Neuronal stem cell (in vitro differentiated cells): ENCODE data around the gene TIMM23.
"Not testable (repeated sequence)": the region's sequence is repeated elsewhere in the genome, so short reads cannot be mapped to it uniquely, and the experiment has no call there.

ENCODE experiments used
- DNase-seq: peaks from one replicate; pipeline ENCODE4 v3.0.0-alpha.2; 2013; ENCODE audit warnings: low spot score
- H2AFZ ChIP-seq: one replicate; pipeline ENCODE4 v1.6.1; 2013; ENCODE audit warnings: mild to moderate bottlenecking, low read length, inconsistent platforms
- H2AK5ac ChIP-seq: 2 replicates; pipeline ENCODE4 v1.6.1; 2013; ENCODE audit warnings: low read depth, mild to moderate bottlenecking, inconsistent platforms, low read length, moderate library complexity, mixed read lengths
- H2BK120ac ChIP-seq: 2 replicates; pipeline ENCODE4 v1.6.1; 2013; ENCODE audit warnings: low read depth, mild to moderate bottlenecking, inconsistent platforms, low read length, moderate library complexity, mixed read lengths
- H2BK12ac ChIP-seq: one replicate; pipeline ENCODE4 v1.6.1; 2013; ENCODE audit warnings: low read length, inconsistent platforms
- H2BK15ac ChIP-seq: 2 replicates; pipeline ENCODE4 v1.6.1; 2013; ENCODE audit warnings: mild to moderate bottlenecking, low read length, inconsistent platforms, mixed read lengths
- H2BK5ac ChIP-seq: one replicate; pipeline ENCODE4 v1.6.1; 2013; ENCODE audit warnings: inconsistent platforms, mild to moderate bottlenecking, low read length, moderate library complexity
- H3K14ac ChIP-seq: one replicate; pipeline ENCODE4 v1.6.1; 2013; ENCODE audit warnings: low read length, inconsistent platforms
- H3K18ac ChIP-seq: 2 replicates; pipeline ENCODE4 v1.6.1; 2013; ENCODE audit warnings: low read length, inconsistent platforms
- H3K23ac ChIP-seq: 2 replicates; pipeline ENCODE4 v1.6.1; 2013; ENCODE audit warnings: low read depth, mild to moderate bottlenecking, mixed read lengths, low read length, inconsistent platforms; ENCODE audit not compliant: poor library complexity
- H3K27ac ChIP-seq: replicated peaks from 3 replicates; pipeline ENCODE4 v1.5.1; 2013; ENCODE audit warnings: low read length, inconsistent platforms
- H3K27me3 ChIP-seq, 3 experiments: 2 replicates each; pipeline ENCODE4 v1.6.1; 2013; ENCODE audit warnings: low read length in 3 of 3, mild to moderate bottlenecking in 2 of 3, inconsistent platforms in 1 of 3, low read depth in 1 of 3, mixed read lengths in 1 of 3, moderate library complexity in 1 of 3; ENCODE audit not compliant: control insufficient read depth in 3 of 3, insufficient read depth in 3 of 3
- H3K36me3 ChIP-seq, 2 donors: replicated peaks in 1 of 2; 2 replicates each; pipeline ENCODE4 v1.6.1; 2013; ENCODE audit warnings: low read length in 2 of 2; ENCODE audit not compliant: control insufficient read depth in 2 of 2, insufficient read depth in 2 of 2
- H3K4ac ChIP-seq: 2 replicates; pipeline ENCODE4 v1.6.1; 2013; ENCODE audit warnings: inconsistent platforms, mild to moderate bottlenecking, low read length, moderate library complexity
- H3K4me1 ChIP-seq, 2 donors: 1 replicate in 1 of 2; 2 replicates in 1 of 2; pipeline ENCODE4 v1.6.1; 2013; ENCODE audit warnings: low read length in 2 of 2, low read depth in 1 of 2; ENCODE audit not compliant: control insufficient read depth in 2 of 2, insufficient read depth in 1 of 2
- H3K4me2 ChIP-seq: one replicate; pipeline ENCODE4 v1.6.1; 2013; ENCODE audit warnings: mild to moderate bottlenecking, low read length, inconsistent platforms; ENCODE audit not compliant: insufficient read depth, poor library complexity, severe bottlenecking
- H3K4me3 ChIP-seq, 2 donors: 2 replicates each; pipeline ENCODE4 v1.5.1; 2013; ENCODE audit warnings: low read length in 2 of 2, mild to moderate bottlenecking in 2 of 2, inconsistent platforms in 1 of 2, moderate library complexity in 1 of 2
- H3K79me1 ChIP-seq: one replicate; pipeline ENCODE4 v1.6.1; 2013; ENCODE audit warnings: low read depth, mild to moderate bottlenecking, inconsistent platforms, low read length, moderate library complexity
- H3K9ac ChIP-seq: one replicate; pipeline ENCODE4 v1.6.1; 2013; ENCODE audit warnings: mild to moderate bottlenecking, low read depth, low read length, inconsistent platforms; ENCODE audit not compliant: poor library complexity
- H3K9me3 ChIP-seq, 2 donors: replicated peaks in 1 of 2; 2 replicates each; pipeline versions ENCODE3 to v1.6.1; 2013; ENCODE audit warnings: low read length in 2 of 2, mild to moderate bottlenecking in 2 of 2, inconsistent platforms in 1 of 2, low read depth in 1 of 2, mixed read lengths in 1 of 2, moderate library complexity in 1 of 2; ENCODE audit not compliant: control insufficient read depth in 2 of 2, insufficient read depth in 1 of 2
- H4K8ac ChIP-seq: one replicate; pipeline ENCODE4 v1.6.1; 2013; ENCODE audit warnings: low read depth, mild to moderate bottlenecking, inconsistent platforms, low read length, moderate library complexity
- H4K91ac ChIP-seq: one replicate; pipeline ENCODE4 v1.6.1; 2013; ENCODE audit warnings: low read length, low read depth, mild to moderate bottlenecking, inconsistent platforms; ENCODE audit not compliant: poor library complexity
- WGBS, 2 donors: extraction: QIAGEN DNeasy Blood & Tissue Kit; methylation state at CpG; one replicate each; pipeline ENCODE4 v1.1.7; 2013; ENCODE audit warnings: missing lambda C conversion rate in 2 of 2, mixed read lengths in 1 of 2; ENCODE audit not compliant: insufficient read length in 2 of 2, insufficient replicate concordance in 1 of 2; ENCODE audit errors: extremely low coverage in 2 of 2; 5-methylcytosine and 5-hydroxymethylcytosine counted together

The TIMM23 gene

GRCh38 chr10:45999955-46000354 lies 27.7 kb downstream of the TIMM23 start:
- not testable (repeated sequence) for H3K27ac ChIP-seq, H3K4me3 ChIP-seq, H3K9ac ChIP-seq, H3K23ac ChIP-seq, H3K79me1 ChIP-seq, H4K91ac ChIP-seq, H2BK12ac ChIP-seq, H2BK5ac ChIP-seq, H3K4ac ChIP-seq, H2BK120ac ChIP-seq, H3K18ac ChIP-seq, H2BK15ac ChIP-seq, H4K8ac ChIP-seq, H3K9me3 ChIP-seq, H3K27me3 ChIP-seq, H3K4me2 ChIP-seq, H2AFZ ChIP-seq, DNase-seq, H3K4me1 ChIP-seq, H3K14ac ChIP-seq, H2AK5ac ChIP-seq
- no CpG with 5 or more reads among the region's 5 CpGs for WGBS, 2 donors
- H3K36me3 ChIP-seq, result peaks cover 14 to 77% of the 10 kb centered on the region in 2 donors

GRCh38 chr10:46000538-46000937 lies 28.2 kb downstream of the TIMM23 start:
- peak overlapping the region; percentile 30 for H4K8ac ChIP-seq
- H3K79me1 ChIP-seq, result no peaks in the 10 kb centered on the region
- peaks cover 16 to 83% of the 10 kb centered on the region in 2 donors for H3K36me3 ChIP-seq
- H2BK12ac ChIP-seq, result no peak overlapping the region
- no peaks in the 10 kb centered on the region for H3K9me3 ChIP-seq
- no peaks in the 10 kb centered on the region for H3K4me1 ChIP-seq
- WGBS, 2 donors, result no CpG with 5 or more reads among the region's 1 CpG
- no peak overlapping the region for H3K18ac ChIP-seq
- no peak overlapping the region for H2AFZ ChIP-seq
- H3K4ac ChIP-seq, result no peak overlapping the region
- no peak overlapping the region for H3K27ac ChIP-seq
- H3K9ac ChIP-seq, result no peak overlapping the region
- no peak overlapping the region for H2BK120ac ChIP-seq
- H3K14ac ChIP-seq, result no peak overlapping the region
- no peaks in the 10 kb centered on the region for H3K27me3 ChIP-seq
- H3K4me3 ChIP-seq, result no peak overlapping the region
- no peak overlapping the region for H2BK15ac ChIP-seq
- no peak for DNase-seq
- H2BK5ac ChIP-seq, result no peak overlapping the region
- H2AK5ac ChIP-seq, result no peak overlapping the region
- no peak overlapping the region for H3K4me2 ChIP-seq
- no peak overlapping the region for H3K23ac ChIP-seq
- no peak overlapping the region for H4K91ac ChIP-seq

DNA sequence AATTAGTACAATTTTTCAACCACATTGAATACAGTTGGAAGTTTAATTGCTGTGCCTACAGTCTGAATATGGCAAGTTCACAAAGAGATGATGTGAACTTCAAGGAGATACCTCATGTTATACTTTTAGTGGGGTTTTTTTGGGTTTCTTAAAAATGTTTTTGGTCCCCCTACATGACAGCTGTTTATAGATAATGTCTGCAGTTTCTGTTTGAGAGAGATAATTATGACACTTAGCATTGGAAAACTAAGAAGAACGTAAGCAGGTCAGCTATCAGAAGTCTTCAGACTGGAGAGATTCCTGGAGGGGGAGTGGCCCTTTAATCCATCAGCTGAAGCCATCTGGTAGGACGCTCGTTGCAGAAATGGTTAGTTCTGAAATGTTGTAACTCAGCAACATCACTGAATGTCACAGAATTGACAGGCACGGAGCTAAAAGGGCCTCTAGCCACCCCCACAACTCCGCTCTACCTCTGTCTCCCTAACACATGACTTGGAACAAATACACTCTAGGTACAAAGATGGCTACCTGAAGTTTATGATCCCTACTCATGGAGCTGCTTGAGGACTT lies 29.0 kb downstream of the TIMM23 start:
- Histone ChIP-seq H2BK120ac (no peak overlapping the region), H2AFZ (no peak overlapping the region), H3K23ac (no peak overlapping the region), H3K79me1 (no peaks in the 10 kb centered on the region), H2AK5ac (no peak overlapping the region), H3K9ac (no peak overlapping the region), H3K27ac (no peak overlapping the region), H3K4me1 (no peaks in the 10 kb centered on the region), H2BK5ac (no peak overlapping the region), H2BK15ac (no peak overlapping the region), H3K4ac (no peak overlapping the region), H3K27me3 (no peaks in the 10 kb centered on the region), H3K9me3 (no peaks in the 10 kb centered on the region), H3K18ac (no peak overlapping the region), H4K91ac (no peak overlapping the region), H3K4me2 (no peak overlapping the region), H3K14ac (no peak overlapping the region), H3K36me3 (peaks cover 17 to 90% of the 10 kb centered on the region in 2 donors), H3K4me3 (no peak overlapping the region), H4K8ac (no peak overlapping the region), H2BK12ac (no peak overlapping the region)
- no CpG with 5 or more reads among the region's 5 CpGs for WGBS, 2 donors
- DNase-seq, result no peak

GRCh38 chr10:46002189-46002687 lies 29.9 kb downstream of the TIMM23 start:
- not testable (repeated sequence) for H4K91ac ChIP-seq
- no CpG with 5 or more reads among the region's 7 CpGs for WGBS, 2 donors
- H3K36me3 ChIP-seq, result peaks cover 17 to 94% of the 10 kb centered on the region in 2 donors

More at GRCh38 chr10:46002189-46002687, 29.9 kb downstream of the TIMM23 start:
- H2BK12ac ChIP-seq, H3K18ac ChIP-seq, H3K14ac ChIP-seq, H3K4ac ChIP-seq, H3K27me3 ChIP-seq, H3K4me3 ChIP-seq, H2BK5ac ChIP-seq, H2AK5ac ChIP-seq, H3K9ac ChIP-seq, H3K27ac ChIP-seq, H4K8ac ChIP-seq, DNase-seq, H2AFZ ChIP-seq, H3K79me1 ChIP-seq, H3K9me3 ChIP-seq, H3K4me2 ChIP-seq, H2BK15ac ChIP-seq, H3K23ac ChIP-seq, H3K4me1 ChIP-seq, H2BK120ac ChIP-seq: not testable (repeated sequence)
